Endothelial cell of umbilical vein (primary cell): ENCODE measurements around the gene PTPRD. TPM values are rescaled to one million over a fixed set of nuclear protein-coding genes. Genes with fewer than 3 reads are reported as not detected.
A peak's percentile ranks its signal among the peaks of the same experiment; 100 is the strongest.

Experiments
- BruUV-seq: library from RNA; stranded (reverse); fragments of 400-500 nt; replicated peaks from 2 replicates; lab custom pipeline; 2021; lab: Mats Ljungman, UMichigan
- CTCF ChIA-PET: fragments of 300-600, 350-600 bp; sonication (Branson Sonifier 250); formaldehyde crosslinking; loops from one replicate; lab custom pipeline; 2021; ENCODE audit warnings: antibody characterized with exemption, inconsistent platforms; lab: Charles Lee
- POLR2A ChIA-PET: fragments of 300-600, 350-600 bp; sonication (Branson Sonifier 250); formaldehyde crosslinking; loops from one replicate; lab custom pipeline; 2021; ENCODE audit warnings: antibody characterized with exemption, inconsistent platforms; lab: Charles Lee
- DNase-seq: peaks from one replicate; pipeline ENCODE4 v3.0.0-alpha.2; 2011; ENCODE audit warnings: low read depth, low spot score
- FAIRE-seq: peaks from 2 replicates; lab custom pipeline; 2011; peaks lifted over from hg19 to GRCh38; lab: Jason Lieb, UNC
- H2AFZ ChIP-seq: 2 replicates; pipeline ENCODE4 v1.6.0; 2012; ENCODE audit warnings: low read depth, low read length, control low read depth, inconsistent platforms
- H3K27ac ChIP-seq: 2 replicates; pipeline ENCODE4 v1.5.1; 2011; ENCODE audit warnings: low read depth, mild to moderate bottlenecking, control low read depth, low read length, moderate library complexity; ENCODE audit not compliant: insufficient read depth
- H3K27me3 ChIP-seq, 2 experiments: 2 replicates each; pipeline versions ENCODE4 v1.6.0 to v1.6.1; 2011; ENCODE audit warnings: low read length in 2 of 2, mixed read lengths in 1 of 2; ENCODE audit not compliant: control insufficient read depth in 2 of 2, insufficient read depth in 2 of 2
- H3K36me3 ChIP-seq, 2 experiments: 2 replicates in 1 of 2; 3 replicates in 1 of 2; pipeline ENCODE4 v1.5.1; 2011; ENCODE audit warnings: low read length in 2 of 2, mild to moderate bottlenecking in 1 of 2, moderate library complexity in 1 of 2; ENCODE audit not compliant: control insufficient read depth in 2 of 2, insufficient read depth in 2 of 2; ENCODE audit errors: extremely low read depth in 1 of 2
- H3K4me1 ChIP-seq: 3 replicates; pipeline ENCODE4 v1.5.1; 2011; ENCODE audit warnings: mild to moderate bottlenecking, low read length; ENCODE audit not compliant: control insufficient read depth, insufficient read depth; ENCODE audit errors: extremely low read depth
- H3K4me2 ChIP-seq: 2 replicates; pipeline ENCODE4 v1.6.1; 2011; ENCODE audit warnings: low read length, control low read depth, mixed read lengths; ENCODE audit not compliant: insufficient read depth
- H3K4me3 ChIP-seq, 3 experiments: fragments of 200-600 bp in 1 of 3; sonication (generic), shearing (Covaris generic) in 1 of 3; replicated peaks in 1 of 3; 2 replicates each; pipeline ENCODE4 v1.5.1; 2011 to 2016; ENCODE audit warnings: control low read depth in 3 of 3, low read length in 3 of 3, mild to moderate bottlenecking in 2 of 3, inconsistent platforms in 1 of 3, low read depth in 1 of 3, moderate library complexity in 1 of 3; ENCODE audit not compliant: insufficient read depth in 1 of 3
- H3K79me2 ChIP-seq: 2 replicates; pipeline ENCODE4 v1.6.0; 2012; ENCODE audit warnings: low read length, inconsistent platforms; ENCODE audit not compliant: control insufficient read depth, insufficient read depth
- H3K9ac ChIP-seq: replicated peaks from 2 replicates; pipeline ENCODE3; 2011; ENCODE audit warnings: low read length, control low read depth; ENCODE audit not compliant: insufficient read depth; ENCODE audit errors: extremely low read depth
- H3K9me1 ChIP-seq: replicated peaks from 3 replicates; pipeline ENCODE4 v1.6.0; 2011; ENCODE audit warnings: mild to moderate bottlenecking, low read length; ENCODE audit not compliant: control insufficient read depth, insufficient read depth; ENCODE audit errors: extremely low read depth
- H3K9me3 ChIP-seq: replicated peaks from 2 replicates; pipeline ENCODE4 v1.5.1; 2012; ENCODE audit warnings: low read length, inconsistent platforms; ENCODE audit not compliant: control insufficient read depth, insufficient read depth
- H4K20me1 ChIP-seq: replicated peaks from 2 replicates; pipeline ENCODE3; 2011; ENCODE audit warnings: mild to moderate bottlenecking, low read length; ENCODE audit not compliant: control insufficient read depth, insufficient read depth; ENCODE audit errors: extremely low read depth
- CTCF ChIP-seq, 2 donors: IDR thresholded peaks; 1 replicate in 1 of 2; 2 replicates in 1 of 2; pipeline ENCODE4 v1.5.1; 2011; ENCODE audit warnings: low read length in 2 of 2, mild to moderate bottlenecking in 2 of 2, moderate library complexity in 2 of 2, control low read depth in 1 of 2, inconsistent platforms in 1 of 2, low read depth in 1 of 2; ENCODE audit not compliant: insufficient read depth in 1 of 2; ENCODE audit errors: extremely low read depth in 1 of 2
- EZH2 ChIP-seq: IDR thresholded peaks from 2 replicates; pipeline ENCODE4 v1.6.1; 2012; ENCODE audit warnings: borderline replicate concordance, low read depth, mild to moderate bottlenecking, moderate library complexity, low read length, inconsistent platforms; ENCODE audit not compliant: severe bottlenecking
- FOS ChIP-seq: IDR thresholded peaks from 2 replicates; pipeline ENCODE4 v1.6.1; 2011; ENCODE audit warnings: mild to moderate bottlenecking, low read length, moderate library complexity, borderline replicate concordance; ENCODE audit not compliant: insufficient read depth
- MYC ChIP-seq: IDR thresholded peaks from one replicate; pipeline ENCODE4 v1.6.1; 2011; ENCODE audit warnings: mild to moderate bottlenecking, low read depth, low read length
- POLR2AphosphoS5 ChIP-seq: IDR thresholded peaks from 2 replicates; pipeline ENCODE4 v1.6.1; 2012; ENCODE audit warnings: low read depth, mild to moderate bottlenecking, control low read depth, low read length, moderate library complexity; ENCODE audit not compliant: insufficient read depth
- dilution Hi-C: fragments of 300-500 bp; cut with MboI; formaldehyde crosslinking; loops from one replicate; pipeline ENCODE4 v1.15.0; 2019; ENCODE audit warnings: low sequenced_read_pairs; ENCODE audit not compliant: extremely low pct_ligation_motif_present
- intact Hi-C: fragments of 100-400 bp; cut with micrococcal nuclease; formaldehyde crosslinking; loops from one replicate; pipeline ENCODE4 v1.10.0; 2022
- polyA plus RNA-seq, 4 experiments: library from polyadenylated mRNA; depleted of rRNA in 3 of 4; stranded (reverse) in 3 of 4; unstranded in 1 of 4; fragments of >200 nt; gene quantifications; 2 replicates each; pipeline versions ENCODE4 v1.2.1 to v1.2.3, GENCODE V29; 2011 to 2012; ENCODE audit warnings: missing spikeins in 1 of 4
- total RNA-seq: library from RNA; stranded (reverse); gene quantifications from 2 replicates; pipeline ENCODE4 v1.2.3, GENCODE V29; 2021
- TF ChIP-seq, protein P1 (sequence below): IDR thresholded peaks from 2 replicates; pipeline ENCODE4 v1.6.1; 2011; ENCODE audit not compliant: insufficient read depth, insufficient read length

Gene PTPRD
- total and polyA plus RNA-seq, 2 donors (not counting 3 experiments of a cell fraction or from before 2014, with no cell fraction given): 5.5 to 5.7 TPM

DNA sequence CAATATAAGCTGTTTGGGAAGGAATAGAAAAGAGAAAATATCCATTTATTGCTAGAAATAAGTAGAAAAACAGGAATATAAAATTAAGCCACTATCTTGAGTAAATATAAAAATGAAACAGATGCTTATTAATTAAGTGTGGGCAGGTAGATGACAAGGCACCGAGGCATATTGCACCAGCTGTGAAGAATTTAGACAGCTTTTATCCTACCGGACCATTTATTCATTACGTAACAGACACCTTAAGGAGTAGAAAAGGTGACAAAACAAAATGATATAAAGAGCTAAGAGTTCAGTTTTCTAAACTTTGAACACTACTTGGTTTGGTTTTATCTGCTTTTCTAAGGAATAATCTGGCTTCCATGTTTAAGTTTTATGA lies 404.1 kb downstream of the PTPRD start:
- dilution Hi-C loops: no loop called here
- Histone ChIP-seq H3K36me3 (no peaks in the 10 kb centered on the region), H3K4me2 (peak overlapping the region; percentile 74), H2AFZ (peak overlapping the region; percentile 71), H3K9me1 (no peaks in the 10 kb centered on the region), H3K4me1 (no peaks in the 10 kb centered on the region), H3K9ac (no peak overlapping the region), H3K27ac (no peak overlapping the region), H4K20me1 (no peaks in the 10 kb centered on the region), H3K9me3 (no peaks in the 10 kb centered on the region), H3K4me3 (peak overlapping the region in 2 of 3 experiments; percentile 23 to 71), H3K79me2 (no peaks in the 10 kb centered on the region), H3K27me3 (no peaks in the 10 kb centered on the region)
- BruUV-seq: no TSS peak
- POLR2A ChIA-PET: no interaction called here
- TF ChIP-seq, protein P1, sequence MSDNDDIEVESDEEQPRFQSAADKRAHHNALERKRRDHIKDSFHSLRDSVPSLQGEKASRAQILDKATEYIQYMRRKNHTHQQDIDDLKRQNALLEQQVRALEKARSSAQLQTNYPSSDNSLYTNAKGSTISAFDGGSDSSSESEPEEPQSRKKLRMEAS: no peak
- no peak for TF ChIP-seq EZH2
- TF ChIP-seq CTCF (IDR thresholded peaks at IDR 0.05; ENCODE audit: extremely low read depth in 1 of 2, insufficient read depth in 1 of 2, low read depth in 1 of 2, low read length in 2 of 2): no peak
- no peak for TF ChIP-seq MYC
- TF ChIP-seq POLR2AphosphoS5: no peak
- TF ChIP-seq FOS: no peak
- intact Hi-C loops: no loop called here
- CTCF ChIA-PET: interaction anchor here (1.0 to 1.7 kb wide), 2 partner anchors 60 to 149 kb away, joined by 3 to 7 read pairs; no protein-coding TSS in a partner anchor
- no peak for FAIRE-seq
- DNase-seq: no peak
